Spleen (tissue), 7 donors: Measurements from ENCODE around the gene CLIP1.

Source experiments
- POLR2A ChIP-seq, 3 donors: fragments of 450-650 bp; IDR thresholded peaks; one replicate each; pipeline ENCODE4 v1.5.1; 2017; ENCODE audit warnings: antibody characterized with exemption in 3 of 3, mild to moderate bottlenecking in 1 of 3
- TF ChIP-seq, protein P1 (sequence below), 11 experiments: fragments of 200-600 bp in 7 of 11; fragments of 450-650 bp in 4 of 11; sonication (generic) in 4 of 11; IDR thresholded peaks in 8 of 11; conservative IDR thresholded peaks in 3 of 11; 1 replicate in 7 of 11; 2 replicates in 4 of 11; pipeline versions ENCODE4 v1.4.0 to v1.8.0; 2016 to 2021; ENCODE audit warnings: antibody characterized with exemption in 11 of 11, inconsistent platforms in 4 of 11, mild to moderate bottlenecking in 1 of 11
- donor health status: DM: no; HTN: no; CAD: no; lungs with moderate emphysema.
- donor health status: DM: no; HTN: no; CAD: no.
- donor health status: DM: no; HTN: no; CAD: no.

DNA sequence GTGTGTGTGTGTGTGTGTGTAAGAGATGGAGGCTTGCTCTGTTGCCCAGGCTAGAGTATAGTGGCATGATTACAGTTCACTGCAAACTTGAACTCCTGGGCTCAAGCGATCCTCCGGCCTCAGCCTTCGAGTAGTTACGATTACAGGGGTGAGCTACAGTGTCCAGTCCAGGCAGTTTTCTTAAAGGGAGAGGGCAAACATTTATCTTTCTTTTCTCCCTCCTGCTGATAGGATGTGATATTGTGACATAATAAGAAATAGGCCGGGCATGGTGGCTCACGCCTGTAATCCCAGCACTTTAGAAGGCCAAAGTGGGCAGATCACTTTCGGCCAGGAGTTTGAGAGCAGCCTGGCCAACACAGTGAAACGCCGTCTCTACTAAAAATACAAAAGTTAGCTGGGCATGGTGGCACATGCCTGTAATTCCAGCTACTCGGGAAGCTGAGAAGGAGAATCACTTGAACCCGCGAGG is 31.8 kb upstream of the CLIP1 start:
- TF ChIP-seq POLR2A (IDR thresholded peaks at IDR 0.05): no peak
- TF ChIP-seq, protein P1, sequence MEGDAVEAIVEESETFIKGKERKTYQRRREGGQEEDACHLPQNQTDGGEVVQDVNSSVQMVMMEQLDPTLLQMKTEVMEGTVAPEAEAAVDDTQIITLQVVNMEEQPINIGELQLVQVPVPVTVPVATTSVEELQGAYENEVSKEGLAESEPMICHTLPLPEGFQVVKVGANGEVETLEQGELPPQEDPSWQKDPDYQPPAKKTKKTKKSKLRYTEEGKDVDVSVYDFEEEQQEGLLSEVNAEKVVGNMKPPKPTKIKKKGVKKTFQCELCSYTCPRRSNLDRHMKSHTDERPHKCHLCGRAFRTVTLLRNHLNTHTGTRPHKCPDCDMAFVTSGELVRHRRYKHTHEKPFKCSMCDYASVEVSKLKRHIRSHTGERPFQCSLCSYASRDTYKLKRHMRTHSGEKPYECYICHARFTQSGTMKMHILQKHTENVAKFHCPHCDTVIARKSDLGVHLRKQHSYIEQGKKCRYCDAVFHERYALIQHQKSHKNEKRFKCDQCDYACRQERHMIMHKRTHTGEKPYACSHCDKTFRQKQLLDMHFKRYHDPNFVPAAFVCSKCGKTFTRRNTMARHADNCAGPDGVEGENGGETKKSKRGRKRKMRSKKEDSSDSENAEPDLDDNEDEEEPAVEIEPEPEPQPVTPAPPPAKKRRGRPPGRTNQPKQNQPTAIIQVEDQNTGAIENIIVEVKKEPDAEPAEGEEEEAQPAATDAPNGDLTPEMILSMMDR (IDR thresholded peaks at IDR 0.05 in 8 of 11, conservative IDR thresholded peaks at IDR 0.05 in 3 of 11): no peak
